Suprapubic skin (tissue), 4 donors: ENCODE data around the gene MZB1. TPM values are rescaled to one million over a fixed set of nuclear protein-coding genes. Genes with fewer than 3 reads are reported as not detected.

Source experiments
- DNase-seq, 2 donors: peaks; one replicate each; pipeline ENCODE4 v3.0.0-alpha.2; 2019; ENCODE audit warnings: low spot score in 2 of 2
- H3K27ac ChIP-seq: fragments of 200-600 bp; sonication (generic); one replicate; pipeline ENCODE4 v1.5.1; 2019
- H3K27me3 ChIP-seq: fragments of 200-600 bp; sonication (generic); one replicate; pipeline ENCODE4 v1.5.1; 2019
- H3K36me3 ChIP-seq: fragments of 200-600 bp; sonication (generic); one replicate; pipeline ENCODE4 v1.5.1; 2019
- H3K4me1 ChIP-seq: fragments of 200-600 bp; sonication (generic); one replicate; pipeline ENCODE4 v1.5.1; 2019
- H3K4me3 ChIP-seq: fragments of 200-600 bp; sonication (generic); one replicate; pipeline ENCODE4 v1.5.1; 2019; ENCODE audit warnings: mild to moderate bottlenecking
- H3K9me3 ChIP-seq: fragments of 200-600 bp; sonication (generic); one replicate; pipeline ENCODE4 v1.5.1; 2019
- CTCF ChIP-seq, 2 donors: fragments of 200-600 bp in 1 of 2; fragments of 450-650 bp in 1 of 2; sonication (generic) in 1 of 2; IDR thresholded peaks; one replicate each; pipeline ENCODE4 v1.5.1; 2016 to 2019; ENCODE audit warnings: antibody characterized with exemption in 2 of 2, mild to moderate bottlenecking in 1 of 2, moderate library complexity in 1 of 2
- EP300 ChIP-seq: sonication (generic); formaldehyde crosslinking; IDR thresholded peaks from one replicate; pipeline ENCODE4 v1.6.1; 2017; ENCODE audit warnings: antibody characterized with exemption
- POLR2A ChIP-seq, 2 donors: fragments of 450-650 bp; IDR thresholded peaks; one replicate each; pipeline ENCODE4 v1.6.1; 2017; ENCODE audit warnings: antibody characterized with exemption in 2 of 2, mild to moderate bottlenecking in 2 of 2, moderate library complexity in 2 of 2
- POLR2AphosphoS5 ChIP-seq, 3 donors: sonication (generic); formaldehyde crosslinking; IDR thresholded peaks; one replicate each; pipeline ENCODE4 v1.6.1; 2017; ENCODE audit warnings: antibody characterized with exemption in 3 of 3
- WGBS: methylation state at CpG from one replicate; pipeline ENCODE4 v1.1.5; 2018; 5-methylcytosine and 5-hydroxymethylcytosine counted together
- total RNA-seq, 4 donors: library from RNA; depleted of rRNA; stranded (reverse); fragments of >200 nt; gene quantifications; one replicate each; pipeline ENCODE4 v1.1.0, GENCODE V29; 2016

Gene MZB1
- total RNA-seq, 4 donors from 2014 or later: not detected

GRCh38 chr5:139431706-139432105 lies 42.0 kb upstream of the MZB1 start:
- no peak overlapping the region for H3K4me3 ChIP-seq
- no peak for DNase-seq
- no peak overlapping the region for H3K27ac ChIP-seq
- TF ChIP-seq POLR2A (IDR thresholded peaks at IDR 0.05): no peak
- TF ChIP-seq CTCF (IDR thresholded peaks at IDR 0.05): no peak
- no peak for TF ChIP-seq EP300
- TF ChIP-seq POLR2AphosphoS5 (IDR thresholded peaks at IDR 0.05): no peak
- 90% methylated on average over 1 of the region's 1 CpG for WGBS
- H3K27me3 ChIP-seq: no peaks in the 10 kb centered on the region
- peaks cover 6% of the 10 kb centered on the region for H3K36me3 ChIP-seq
- H3K9me3 ChIP-seq: no peaks in the 10 kb centered on the region
- H3K4me1 ChIP-seq: no peaks in the 10 kb centered on the region

GRCh38 chr5:139430015-139430414 lies 40.3 kb upstream of the MZB1 start:
- no peaks in the 10 kb centered on the region for H3K9me3 ChIP-seq
- H3K27ac ChIP-seq: no peak overlapping the region
- DNase-seq: no peak
- peaks cover 17% of the 10 kb centered on the region for H3K36me3 ChIP-seq
- WGBS: 83% methylated on average over 2 of the region's 2 CpGs
- TF ChIP-seq POLR2AphosphoS5 (IDR thresholded peaks at IDR 0.05) (no peak), CTCF (IDR thresholded peaks at IDR 0.05) (no peak), POLR2A (IDR thresholded peaks at IDR 0.05) (no peak), EP300 (no peak)
- H3K27me3 ChIP-seq: no peaks in the 10 kb centered on the region
- H3K4me1 ChIP-seq: no peaks in the 10 kb centered on the region
- no peak overlapping the region for H3K4me3 ChIP-seq

GRCh38 chr5:139426203-139426885 lies 36.6 kb upstream of the MZB1 start:
- no peaks in the 10 kb centered on the region for H3K27me3 ChIP-seq
- WGBS: 81% methylated on average over 8 of the region's 8 CpGs
- H3K9me3 ChIP-seq: no peaks in the 10 kb centered on the region
- TF ChIP-seq CTCF (IDR thresholded peaks at IDR 0.05) (no peak), POLR2A (IDR thresholded peaks at IDR 0.05) (no peak), EP300 (no peak), POLR2AphosphoS5 (IDR thresholded peaks at IDR 0.05) (no peak)
- H3K36me3 ChIP-seq: peaks cover 32% of the 10 kb centered on the region
- no peak for DNase-seq
- H3K4me1 ChIP-seq: no peaks in the 10 kb centered on the region
- H3K4me3 ChIP-seq: no peak overlapping the region
- H3K27ac ChIP-seq: no peak overlapping the region

- TF ChIP-seq EP300 (no peak), CTCF (IDR thresholded peaks at IDR 0.05) (no peak), POLR2A (IDR thresholded peaks at IDR 0.05) (no peak), POLR2AphosphoS5 (IDR thresholded peaks at IDR 0.05) (no peak)
- peaks cover 32% of the 10 kb centered on the region for H3K36me3 ChIP-seq
- no peak overlapping the region for H3K27ac ChIP-seq
- no peak for DNase-seq
- WGBS: 80% methylated on average over 5 of the region's 5 CpGs
- H3K4me3 ChIP-seq: no peak overlapping the region
- H3K9me3 ChIP-seq: no peaks in the 10 kb centered on the region
- no peaks in the 10 kb centered on the region for H3K27me3 ChIP-seq
- H3K4me1 ChIP-seq: no peaks in the 10 kb centered on the region
Observed at GRCh38 chr5:139425497-139425896, 35.8 kb upstream of the MZB1 start.

GRCh38 chr5:139422307-139422893 lies 32.7 kb upstream of the MZB1 start:
- Histone ChIP-seq H3K27me3 (no peaks in the 10 kb centered on the region), H3K27ac (no peak overlapping the region), H3K4me3 (no peak overlapping the region), H3K9me3 (no peaks in the 10 kb centered on the region), H3K36me3 (peaks cover 42% of the 10 kb centered on the region), H3K4me1 (peaks cover 3% of the 10 kb centered on the region)
- WGBS: 44% methylated on average over 5 of the region's 5 CpGs
- DNase-seq: peak in 1 of 2 donors; percentile 38
- no peak for TF ChIP-seq POLR2A (IDR thresholded peaks at IDR 0.05)
- TF ChIP-seq CTCF (IDR thresholded peaks at IDR 0.05): peak; percentile 78 to 84
